Stimulated activated CD8-positive, alpha-beta memory T cell treated with anti-CD3 and anti-CD28 coated beads, Interleukin-7, amount 100 ng/mL, for 1 hour (primary cell): ENCODE measurements around the gene TMEM106B.

Source experiments
- DNase-seq, 2 donors: peaks; one replicate each; pipeline ENCODE4 v3.0.0-alpha.2; 2020; ENCODE audit warnings: low read depth in 2 of 2

TMEM106B gene

GRCh38 chr7:12228024-12228423, 16.9 kb downstream of the TMEM106B start:
- DNase-seq = no peak

GRCh38 chr7:12229046-12229445, 18.0 kb downstream of the TMEM106B start:
- no peak for DNase-seq

- DNase-seq = no peak
Observed at GRCh38 chr7:12231097-12231496, 20.0 kb downstream of the TMEM106B start.

- DNase-seq = no peak
Observed at GRCh38 chr7:12233175-12233574, 22.1 kb downstream of the TMEM106B start.

GRCh38 chr7:12234334-12234865, 23.3 kb downstream of the TMEM106B start:
- no peak for DNase-seq

GRCh38 chr7:12235970-12236369, 24.9 kb downstream of the TMEM106B start:
- DNase-seq = no peak

GRCh38 chr7:12237007-12237406, 25.9 kb downstream of the TMEM106B start:
- DNase-seq = no peak

GRCh38 chr7:12239806-12240205, 28.7 kb downstream of the TMEM106B start:
- no peak for DNase-seq

- no peak for DNase-seq
Observed at GRCh38 chr7:12244129-12244528, 33.0 kb downstream of the TMEM106B start.

- no peak for DNase-seq
Observed at GRCh38 chr7:12244694-12245093, 33.6 kb downstream of the TMEM106B start.

- no peak for DNase-seq
Observed at GRCh38 chr7:12249706-12250105, 38.6 kb downstream of the TMEM106B start.

GRCh38 chr7:12250232-12250631, 39.1 kb downstream of the TMEM106B start:
- no peak for DNase-seq

GRCh38 chr7:12256090-12256489, 45.0 kb downstream of the TMEM106B start:
- no peak for DNase-seq

- DNase-seq = no peak
Observed at GRCh38 chr7:12257582-12257981, 46.5 kb downstream of the TMEM106B start.

GRCh38 chr7:12258074-12258473, 47.0 kb downstream of the TMEM106B start:
- DNase-seq = no peak

GRCh38 chr7:12267542-12267941, 56.4 kb downstream of the TMEM106B start:
- DNase-seq = no peak

GRCh38 chr7:12269100-12269895, 58.2 kb downstream of the TMEM106B start:
- DNase-seq = no peak

GRCh38 chr7:12281038-12281437, 69.9 kb downstream of the TMEM106B start:
- DNase-seq = no peak

GRCh38 chr7:12287901-12288300, 76.8 kb downstream of the TMEM106B start:
- no peak for DNase-seq

GRCh38 chr7:12289996-12290395, 78.9 kb downstream of the TMEM106B start:
- no peak for DNase-seq

- no peak for DNase-seq
Observed at GRCh38 chr7:12290761-12291160, 79.7 kb downstream of the TMEM106B start.

- no peak for DNase-seq
Observed at GRCh38 chr7:12291870-12292269, 80.8 kb downstream of the TMEM106B start.
